ENCODE results near the gene ZEB2.

The ZEB2 gene

GRCh38 chr2:144456680-144457079 is 63.2 kb downstream of the ZEB2 start:
- Histone ChIP-seq H3K27me3 (no peaks in the 10 kb centered on the region), H3K9me3 (no peaks in the 10 kb centered on the region), H3K4me3 (ENCODE audit: low read depth, low read length) (no peak overlapping the region), H3K4me1 (no peaks in the 10 kb centered on the region; the same call in 1 of the 2 replicates), H3K36me3 (no peaks in the 10 kb centered on the region)
- TF ChIP-seq CTCF (IDR thresholded peaks at IDR 0.05; ENCODE audit: low read depth, low read length) = no peak
- DNase-seq = no peak

- H3K36me3 ChIP-seq = no peaks in the 10 kb centered on the region
- no peak for DNase-seq
- no peak overlapping the region for H3K4me3 ChIP-seq (ENCODE audit: low read depth, low read length)
- no peaks in the 10 kb centered on the region; the same call in 1 of the 2 replicates for H3K4me1 ChIP-seq
- no peak for TF ChIP-seq CTCF (IDR thresholded peaks at IDR 0.05; ENCODE audit: low read depth, low read length)
- H3K27me3 ChIP-seq = no peaks in the 10 kb centered on the region
- no peaks in the 10 kb centered on the region for H3K9me3 ChIP-seq
Measured at GRCh38 chr2:144455987-144456386, 63.9 kb downstream of the ZEB2 start.

GRCh38 chr2:144454466-144455287 is 65.2 kb downstream of the ZEB2 start:
- Histone ChIP-seq H3K4me1 (no peaks in the 10 kb centered on the region; the same call in 1 of the 2 replicates), H3K4me3 (ENCODE audit: low read depth, low read length) (peak overlapping the region; percentile 37), H3K27me3 (no peaks in the 10 kb centered on the region), H3K36me3 (no peaks in the 10 kb centered on the region), H3K9me3 (no peaks in the 10 kb centered on the region)
- DNase-seq = no peak
- no peak for TF ChIP-seq CTCF (IDR thresholded peaks at IDR 0.05; ENCODE audit: low read depth, low read length)

- H3K36me3 ChIP-seq = no peaks in the 10 kb centered on the region
- H3K4me3 ChIP-seq (ENCODE audit: low read depth, low read length) = no peak overlapping the region
- no peak for TF ChIP-seq CTCF (IDR thresholded peaks at IDR 0.05; ENCODE audit: low read depth, low read length)
- H3K4me1 ChIP-seq = no peaks in the 10 kb centered on the region; the same call in 1 of the 2 replicates
- no peak for DNase-seq
- H3K27me3 ChIP-seq = no peaks in the 10 kb centered on the region
- H3K9me3 ChIP-seq = no peaks in the 10 kb centered on the region
Measured at GRCh38 chr2:144453486-144454158, 66.3 kb downstream of the ZEB2 start.

GRCh38 chr2:144452989-144453336 is 67.0 kb downstream of the ZEB2 start:
- Histone ChIP-seq H3K4me3 (ENCODE audit: low read depth, low read length) (peak overlapping the region; percentile 43), H3K4me1 (no peaks in the 10 kb centered on the region; the same call in 1 of the 2 replicates), H3K36me3 (no peaks in the 10 kb centered on the region), H3K9me3 (no peaks in the 10 kb centered on the region), H3K27me3 (no peaks in the 10 kb centered on the region)
- no peak for TF ChIP-seq CTCF (IDR thresholded peaks at IDR 0.05; ENCODE audit: low read depth, low read length)
- DNase-seq = no peak
